Esophagus squamous epithelium (tissue), 4 donors: ENCODE measurements around the gene MSH2.

ENCODE experiments used
- POLR2A ChIP-seq, 4 donors: fragments of 450-650 bp; IDR thresholded peaks; one replicate each; pipeline ENCODE4 v1.6.1; 2017; ENCODE audit warnings: antibody characterized with exemption in 4 of 4, mild to moderate bottlenecking in 4 of 4, moderate library complexity in 3 of 4
- TF ChIP-seq, protein P1 (sequence below), 6 experiments: fragments of 450-650 bp in 4 of 6; fragments of 200-600 bp in 2 of 6; sonication (generic) in 2 of 6; IDR thresholded peaks; one replicate each; pipeline ENCODE4 v1.5.1; 2016 to 2019; ENCODE audit warnings: antibody characterized with exemption in 6 of 6, mild to moderate bottlenecking in 4 of 6, moderate library complexity in 4 of 6

DNA sequence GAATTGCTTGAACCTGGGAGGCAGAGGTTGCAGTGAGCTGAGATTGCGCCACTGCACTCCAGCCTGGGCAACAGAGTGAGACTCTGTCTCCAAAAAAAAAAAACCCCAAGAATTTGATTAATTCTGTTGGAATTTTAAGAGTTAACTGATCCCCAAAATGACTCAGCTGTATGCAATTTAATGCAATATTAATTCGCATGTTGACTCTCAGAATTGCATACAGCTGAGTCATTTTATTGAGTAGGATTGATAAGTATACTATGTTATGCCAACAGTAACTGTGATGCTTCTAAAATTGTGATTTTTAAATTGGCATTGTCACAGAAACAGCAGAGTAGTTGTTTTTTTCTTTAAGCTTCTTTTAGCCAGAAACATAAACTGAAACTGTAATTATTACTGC, 19.6 kb downstream of the MSH2 start:
- TF ChIP-seq, protein P1, sequence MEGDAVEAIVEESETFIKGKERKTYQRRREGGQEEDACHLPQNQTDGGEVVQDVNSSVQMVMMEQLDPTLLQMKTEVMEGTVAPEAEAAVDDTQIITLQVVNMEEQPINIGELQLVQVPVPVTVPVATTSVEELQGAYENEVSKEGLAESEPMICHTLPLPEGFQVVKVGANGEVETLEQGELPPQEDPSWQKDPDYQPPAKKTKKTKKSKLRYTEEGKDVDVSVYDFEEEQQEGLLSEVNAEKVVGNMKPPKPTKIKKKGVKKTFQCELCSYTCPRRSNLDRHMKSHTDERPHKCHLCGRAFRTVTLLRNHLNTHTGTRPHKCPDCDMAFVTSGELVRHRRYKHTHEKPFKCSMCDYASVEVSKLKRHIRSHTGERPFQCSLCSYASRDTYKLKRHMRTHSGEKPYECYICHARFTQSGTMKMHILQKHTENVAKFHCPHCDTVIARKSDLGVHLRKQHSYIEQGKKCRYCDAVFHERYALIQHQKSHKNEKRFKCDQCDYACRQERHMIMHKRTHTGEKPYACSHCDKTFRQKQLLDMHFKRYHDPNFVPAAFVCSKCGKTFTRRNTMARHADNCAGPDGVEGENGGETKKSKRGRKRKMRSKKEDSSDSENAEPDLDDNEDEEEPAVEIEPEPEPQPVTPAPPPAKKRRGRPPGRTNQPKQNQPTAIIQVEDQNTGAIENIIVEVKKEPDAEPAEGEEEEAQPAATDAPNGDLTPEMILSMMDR (IDR thresholded peaks at IDR 0.05): no peak
- no peak for TF ChIP-seq POLR2A (IDR thresholded peaks at IDR 0.05)
